Osteocyte (in vitro differentiated cells): Measurements from ENCODE around the gene ALDH16A1. TPM values are rescaled to one million over a fixed set of nuclear protein-coding genes. Genes with fewer than 3 reads are reported as not detected.
"Not testable (repeated sequence)": the region's sequence is repeated elsewhere in the genome, so short reads cannot be mapped to it uniquely, and the experiment has no call there.

ENCODE experiments used
- DNase-seq: peaks from one replicate; pipeline ENCODE4 v3.0.0; 2021; ENCODE audit warnings: mixed read lengths; ENCODE audit not compliant: unreplicated experiment; ENCODE audit errors: extremely low spot score
- H3K27ac Mint-ChIP-seq: one replicate; pipeline ENCODE4 v1.8.0; 2021; ENCODE audit warnings: mild to moderate bottlenecking, mixed read lengths; ENCODE audit not compliant: unreplicated experiment
- H3K27me3 Mint-ChIP-seq: one replicate; pipeline ENCODE4 v1.8.0; 2021; ENCODE audit warnings: mixed read lengths; ENCODE audit not compliant: unreplicated experiment
- H3K36me3 Mint-ChIP-seq: one replicate; pipeline ENCODE4 v1.8.0; 2021; ENCODE audit warnings: mixed read lengths; ENCODE audit not compliant: unreplicated experiment
- H3K4me1 Mint-ChIP-seq: one replicate; pipeline ENCODE4 v1.8.0; 2021; ENCODE audit warnings: mixed read lengths; ENCODE audit not compliant: unreplicated experiment
- H3K4me3 Mint-ChIP-seq: one replicate; pipeline ENCODE4 v1.8.0; 2021; ENCODE audit warnings: mild to moderate bottlenecking, moderate library complexity, mixed read lengths; ENCODE audit not compliant: unreplicated experiment
- H3K9me3 Mint-ChIP-seq: one replicate; pipeline ENCODE4 v1.8.0; 2021; ENCODE audit warnings: mixed read lengths; ENCODE audit not compliant: unreplicated experiment
- total RNA-seq: library from RNA; stranded (reverse); gene quantifications from 2 replicates; pipeline ENCODE4 v1.2.1, GENCODE V29; 2021
- TF ChIP-seq, protein P1 (sequence below): fragments of 200-600 bp; sonication (generic); IDR thresholded peaks from 2 replicates; pipeline ENCODE4 v1.5.0; 2021; ENCODE audit warnings: antibody characterized with exemption, mild to moderate bottlenecking, moderate library complexity

The ALDH16A1 gene
- total RNA-seq, 1 donor from 2014 or later: 31.8 TPM

DNA sequence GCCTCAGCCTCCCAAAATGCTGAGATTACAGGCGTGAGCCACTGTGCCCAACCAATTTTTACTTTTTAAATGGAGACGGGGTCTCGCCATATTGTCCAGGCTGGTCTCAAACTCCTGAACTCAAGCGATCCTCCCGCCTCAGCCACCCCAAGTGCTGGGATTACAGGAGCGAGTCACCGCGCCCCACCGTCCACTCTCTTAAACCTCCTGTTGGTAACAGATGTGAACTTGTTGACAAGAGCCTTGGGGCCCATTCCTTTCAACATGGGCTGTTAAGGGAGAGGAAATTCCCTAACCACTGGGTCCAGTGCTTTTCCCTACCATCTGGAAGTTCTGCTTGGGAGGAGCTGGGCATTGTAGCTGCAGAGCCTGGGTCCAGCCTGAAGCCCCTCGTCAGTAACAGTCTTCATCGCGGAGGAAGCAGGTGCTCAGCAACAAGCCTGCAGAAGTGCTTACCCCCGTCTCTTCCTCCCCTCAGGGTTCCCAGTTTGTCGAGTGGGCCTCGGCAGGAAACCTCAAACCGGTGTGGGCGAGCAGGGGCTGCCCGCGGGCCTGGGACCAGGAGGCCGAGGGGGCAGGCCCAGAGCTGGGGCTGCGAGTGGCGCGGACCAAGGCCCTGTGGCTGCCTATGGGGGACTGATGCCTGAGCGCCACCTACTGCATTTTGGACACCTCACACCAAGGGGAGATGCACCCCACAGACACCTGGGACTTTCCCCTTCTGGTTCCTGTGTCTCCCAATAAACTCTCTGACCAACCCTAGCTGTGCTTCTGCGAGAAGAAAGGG, 17.0 kb downstream of the ALDH16A1 start:
- Mint-ChIP-seq H3K9me3 (no peaks in the 10 kb centered on the region), H3K4me3 (no peak overlapping the region), H3K36me3 (peaks cover 3% of the 10 kb centered on the region), H3K27ac (peak overlapping the region; percentile 71), H3K4me1 (peaks cover 20% of the 10 kb centered on the region), H3K27me3 (no peaks in the 10 kb centered on the region)
- no peak for DNase-seq
- TF ChIP-seq, protein P1, sequence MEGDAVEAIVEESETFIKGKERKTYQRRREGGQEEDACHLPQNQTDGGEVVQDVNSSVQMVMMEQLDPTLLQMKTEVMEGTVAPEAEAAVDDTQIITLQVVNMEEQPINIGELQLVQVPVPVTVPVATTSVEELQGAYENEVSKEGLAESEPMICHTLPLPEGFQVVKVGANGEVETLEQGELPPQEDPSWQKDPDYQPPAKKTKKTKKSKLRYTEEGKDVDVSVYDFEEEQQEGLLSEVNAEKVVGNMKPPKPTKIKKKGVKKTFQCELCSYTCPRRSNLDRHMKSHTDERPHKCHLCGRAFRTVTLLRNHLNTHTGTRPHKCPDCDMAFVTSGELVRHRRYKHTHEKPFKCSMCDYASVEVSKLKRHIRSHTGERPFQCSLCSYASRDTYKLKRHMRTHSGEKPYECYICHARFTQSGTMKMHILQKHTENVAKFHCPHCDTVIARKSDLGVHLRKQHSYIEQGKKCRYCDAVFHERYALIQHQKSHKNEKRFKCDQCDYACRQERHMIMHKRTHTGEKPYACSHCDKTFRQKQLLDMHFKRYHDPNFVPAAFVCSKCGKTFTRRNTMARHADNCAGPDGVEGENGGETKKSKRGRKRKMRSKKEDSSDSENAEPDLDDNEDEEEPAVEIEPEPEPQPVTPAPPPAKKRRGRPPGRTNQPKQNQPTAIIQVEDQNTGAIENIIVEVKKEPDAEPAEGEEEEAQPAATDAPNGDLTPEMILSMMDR: peak; percentile 9

GRCh38 chr19:49470615-49470978, 17.6 kb downstream of the ALDH16A1 start:
- TF ChIP-seq, protein P1: no peak
- H3K27ac Mint-ChIP-seq: peak overlapping the region; percentile 71
- no peaks in the 10 kb centered on the region for H3K9me3 Mint-ChIP-seq
- H3K27me3 Mint-ChIP-seq: no peaks in the 10 kb centered on the region
- no peak overlapping the region for H3K4me3 Mint-ChIP-seq
- no peak for DNase-seq
- peaks cover 3% of the 10 kb centered on the region for H3K36me3 Mint-ChIP-seq
- peaks cover 20% of the 10 kb centered on the region for H3K4me1 Mint-ChIP-seq

- no peaks in the 10 kb centered on the region for H3K9me3 Mint-ChIP-seq
Observed at GRCh38 chr19:49472936-49473335, 19.9 kb downstream of the ALDH16A1 start.

GRCh38 chr19:49473501-49473867, 20.5 kb downstream of the ALDH16A1 start:
- not testable (repeated sequence) for H3K9me3 Mint-ChIP-seq, DNase-seq, H3K36me3 Mint-ChIP-seq, H3K27ac Mint-ChIP-seq, H3K27me3 Mint-ChIP-seq
- Mint-ChIP-seq H3K4me3 (peak overlapping the region; percentile 80), H3K4me1 (peaks cover 26% of the 10 kb centered on the region)

More at GRCh38 chr19:49472936-49473335, 19.9 kb downstream of the ALDH16A1 start:
- Mint-ChIP-seq H3K4me1 (peaks cover 26% of the 10 kb centered on the region), H3K27me3 (no peaks in the 10 kb centered on the region), H3K4me3 (no peak overlapping the region), H3K36me3 (peaks cover 6% of the 10 kb centered on the region), H3K27ac (no peak overlapping the region)
- TF ChIP-seq, protein P1: no peak
- no peak for DNase-seq

DNA sequence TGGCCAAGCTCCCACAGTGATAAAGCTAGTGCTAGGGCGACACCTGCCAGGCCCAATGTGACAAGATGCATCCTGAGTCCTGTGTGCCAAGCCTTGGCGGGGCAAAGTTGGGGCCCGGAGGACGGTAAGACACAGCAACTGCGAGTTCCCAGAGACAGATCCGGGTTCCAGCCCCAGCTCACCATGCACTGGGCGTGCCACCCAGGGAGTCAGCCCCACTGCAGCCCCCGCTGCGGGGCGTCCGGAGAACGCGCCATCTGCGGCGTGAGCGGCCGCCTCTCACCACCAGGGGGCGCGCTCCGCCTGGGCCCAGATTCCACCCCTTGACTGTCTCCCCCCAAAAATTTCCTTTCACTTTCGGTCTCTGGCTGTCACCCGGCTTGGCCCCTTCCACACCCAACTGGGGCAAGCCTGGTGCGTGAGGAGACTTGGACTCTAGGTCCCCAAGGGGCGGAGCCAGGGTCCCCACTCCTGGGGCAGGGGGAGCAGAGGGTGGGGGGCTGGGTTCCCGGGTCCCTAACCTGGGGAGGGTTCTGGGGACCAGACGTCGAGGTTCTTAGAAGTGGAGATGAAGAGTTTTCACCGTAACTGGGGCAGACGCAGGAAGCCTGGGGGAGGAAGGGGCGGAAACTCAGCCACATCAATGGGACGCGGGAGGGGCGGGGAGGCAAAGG, 21.0 kb downstream of the ALDH16A1 start, which contains the start of gene FLT3LG:
Gene FLT3LG, plus strand, starts transcription at position 348 of the 674 bp plus-strand sequence. CDS start 425 bp downstream, outside the sequence.
- Mint-ChIP-seq H3K4me1 (peaks cover 24% of the 10 kb centered on the region), H3K27ac (peak within 1 kb of the TSS; percentile 86), H3K36me3 (peaks cover 5% of the 10 kb centered on the region), H3K27me3 (no peaks in the 10 kb centered on the region), H3K4me3 (peak within 1 kb of the TSS; percentile 80), H3K9me3 (no peaks in the 10 kb centered on the region)
- TF ChIP-seq, protein P1: peak; percentile 99
- DNase-seq: peak; percentile 92
